Ishikawa (cell line): ENCODE data around the gene TRDN.

Experiments
- EP300 ChIP-seq: IDR thresholded peaks from 2 replicates; pipeline ENCODE4 v1.6.1; 2012; ENCODE audit warnings: borderline replicate concordance
- FOXM1 ChIP-seq: IDR thresholded peaks from 2 replicates; pipeline ENCODE4 v1.6.1; 2012; ENCODE audit warnings: low read depth, borderline replicate concordance
- YY1 ChIP-seq: IDR thresholded peaks from 2 replicates; pipeline ENCODE4 v1.6.1; 2012; ENCODE audit warnings: low read depth

DNA sequence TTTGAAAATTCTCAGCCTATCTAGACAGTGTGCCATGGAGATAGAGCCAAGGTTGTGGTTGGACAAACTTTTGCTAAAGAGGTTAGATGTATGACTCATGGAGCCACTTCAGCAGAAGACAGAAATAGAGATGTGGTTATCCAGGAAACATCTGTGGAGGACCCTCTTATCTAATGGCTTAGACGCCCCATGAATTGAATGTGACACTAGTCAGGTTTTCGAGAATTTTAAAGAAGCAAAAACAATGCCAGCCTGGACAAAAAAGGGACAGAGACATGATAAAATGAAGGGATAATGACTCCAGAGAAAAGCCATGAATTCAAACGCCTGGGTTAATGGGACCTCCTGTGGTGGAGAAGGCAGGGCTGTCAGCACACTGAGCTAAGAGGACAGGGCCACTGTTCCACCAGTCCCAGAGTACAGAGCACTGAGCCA lies 360.2 kb downstream of the TRDN start:
- TF ChIP-seq YY1 (no peak), EP300 (no peak), FOXM1 (no peak)
